HCT116 (cell line): ENCODE results near the gene NFE2L2.

Experiments
- CBX3 ChIP-seq: IDR thresholded peaks from 2 replicates; pipeline ENCODE4 v1.6.1; 2012; ENCODE audit warnings: low read depth
- CEBPB ChIP-seq: IDR thresholded peaks from 2 replicates; pipeline ENCODE4 v1.6.1; 2012; ENCODE audit warnings: low read depth
- CTCF ChIP-seq, 3 experiments: fragments of 200-600 bp in 1 of 3; sonication (generic) in 1 of 3; IDR thresholded peaks in 2 of 3; conservative IDR thresholded peaks in 1 of 3; 2 replicates each; pipeline ENCODE4 v1.5.1; 2012 to 2017; ENCODE audit warnings: low read depth in 2 of 3, low read length in 2 of 3, antibody characterized with exemption in 1 of 3, borderline replicate concordance in 1 of 3, control low read depth in 1 of 3, mild to moderate bottlenecking in 1 of 3, mixed read lengths in 1 of 3, mixed run types in 1 of 3, moderate library complexity in 1 of 3; ENCODE audit not compliant: insufficient read depth in 1 of 3
- EZH2 ChIP-seq: fragments of 200-600 bp; sonication (generic); IDR thresholded peaks from 2 replicates; pipeline ENCODE4 v1.6.1; 2017; ENCODE audit warnings: antibody characterized with exemption, mixed run types
- POLR2A ChIP-seq: IDR thresholded peaks from 2 replicates; pipeline ENCODE4 v1.7.0; 2011; ENCODE audit warnings: borderline replicate concordance; ENCODE audit not compliant: insufficient read depth, insufficient read length; ENCODE audit errors: extremely low read depth
- POLR2AphosphoS5 ChIP-seq: IDR thresholded peaks from 2 replicates; pipeline ENCODE4 v1.6.1; 2011; ENCODE audit warnings: mild to moderate bottlenecking, low read depth, low read length, moderate library complexity
- RAD21 ChIP-seq: IDR thresholded peaks from 2 replicates; pipeline ENCODE4 v1.6.1; 2012; ENCODE audit warnings: low read depth, mild to moderate bottlenecking
- SIN3A ChIP-seq: IDR thresholded peaks from 2 replicates; pipeline ENCODE4 v1.6.1; 2012; ENCODE audit warnings: low read depth
- SP1 ChIP-seq: IDR thresholded peaks from 2 replicates; pipeline ENCODE4 v1.6.1; 2012; ENCODE audit warnings: low read depth
- ZFX ChIP-seq: fragments of 450-650 bp; IDR thresholded peaks from 2 replicates; pipeline ENCODE4 v1.6.1; 2017
- ZNF274 ChIP-seq: fragments of 200-500 bp; sonication (Bioruptor generic); IDR thresholded peaks from 2 replicates; pipeline ENCODE4 v1.6.1; 2014; ENCODE audit warnings: mild to moderate bottlenecking, low read depth, low read length, inconsistent platforms
- TF ChIP-seq, protein P1 (sequence below): IDR thresholded peaks from 2 replicates; pipeline ENCODE4 v1.6.1; 2012
- TF ChIP-seq, protein P2 (sequence below): IDR thresholded peaks from 2 replicates; pipeline ENCODE4 v1.6.1; 2012

- TF ChIP-seq SIN3A (no peak), POLR2A (no peak), CTCF (IDR thresholded peaks at IDR 0.05 in 2 of 3, conservative IDR thresholded peaks at IDR 0.05 in 1 of 3; ENCODE audit: borderline replicate concordance in 1 of 3, insufficient read depth in 1 of 3, low read depth in 2 of 3, low read length in 2 of 3) (no peak), POLR2AphosphoS5 (no peak), RAD21 (no peak), ZFX (no peak), EZH2 (no peak), CEBPB (no peak), ZNF274 (no peak), SP1 (no peak), CBX3 (no peak)
- TF ChIP-seq, protein P1, sequence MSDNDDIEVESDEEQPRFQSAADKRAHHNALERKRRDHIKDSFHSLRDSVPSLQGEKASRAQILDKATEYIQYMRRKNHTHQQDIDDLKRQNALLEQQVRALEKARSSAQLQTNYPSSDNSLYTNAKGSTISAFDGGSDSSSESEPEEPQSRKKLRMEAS: no peak
- TF ChIP-seq, protein P2, sequence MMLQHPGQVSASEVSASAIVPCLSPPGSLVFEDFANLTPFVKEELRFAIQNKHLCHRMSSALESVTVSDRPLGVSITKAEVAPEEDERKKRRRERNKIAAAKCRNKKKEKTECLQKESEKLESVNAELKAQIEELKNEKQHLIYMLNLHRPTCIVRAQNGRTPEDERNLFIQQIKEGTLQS: no peak
These were observed 21.1 kb downstream of the NFE2L2 start for GRCh38 chr2:177243476-177243875.
